Suprapubic skin (tissue), 4 donors: ENCODE results near the gene HLA-DQA2.
"Not testable (repeated sequence)": the region's sequence is repeated elsewhere in the genome, so short reads cannot be mapped to it uniquely, and the experiment has no call there.

Experiments
- CTCF ChIP-seq, 2 donors: fragments of 200-600 bp in 1 of 2; fragments of 450-650 bp in 1 of 2; sonication (generic) in 1 of 2; IDR thresholded peaks; one replicate each; pipeline ENCODE4 v1.5.1; 2016 to 2019; ENCODE audit warnings: antibody characterized with exemption in 2 of 2, mild to moderate bottlenecking in 1 of 2, moderate library complexity in 1 of 2
- EP300 ChIP-seq: sonication (generic); formaldehyde crosslinking; IDR thresholded peaks from one replicate; pipeline ENCODE4 v1.6.1; 2017; ENCODE audit warnings: antibody characterized with exemption
- POLR2A ChIP-seq, 2 donors: fragments of 450-650 bp; IDR thresholded peaks; one replicate each; pipeline ENCODE4 v1.6.1; 2017; ENCODE audit warnings: antibody characterized with exemption in 2 of 2, mild to moderate bottlenecking in 2 of 2, moderate library complexity in 2 of 2
- POLR2AphosphoS5 ChIP-seq, 3 donors: sonication (generic); formaldehyde crosslinking; IDR thresholded peaks; one replicate each; pipeline ENCODE4 v1.6.1; 2017; ENCODE audit warnings: antibody characterized with exemption in 3 of 3

GRCh38 chr6:32705164-32705563, 36.0 kb upstream of the HLA-DQA2 start:
- TF ChIP-seq CTCF (IDR thresholded peaks at IDR 0.05); POLR2A (IDR thresholded peaks at IDR 0.05); POLR2AphosphoS5 (IDR thresholded peaks at IDR 0.05); EP300: not testable (repeated sequence)
